HTERT RPE-1 (cell line): ENCODE measurements around the gene OASL.

ENCODE experiments used
- in situ Hi-C: fragments of 300-500 bp; cut with MboI; formaldehyde crosslinking; loops from 4 replicates; pipeline ENCODE4 v1.14.3; 2020; ENCODE audit warnings: low sequenced_read_pairs

The OASL gene

GRCh38 chr12:121015825-121016766, 22.9 kb downstream of the OASL start, which contains the start of gene C12orf43:
TSS of gene C12orf43 (minus strand) at chr12:121016487. CDS start at chr12:121016474, 13 bp downstream.
- in situ Hi-C loops = no loop called here

GRCh38 chr12:121013715-121014114, 25.3 kb downstream of the OASL start:
- in situ Hi-C loops = no loop called here

GRCh38 chr12:121011820-121012219, 27.2 kb downstream of the OASL start:
- in situ Hi-C loops = no loop called here

GRCh38 chr12:121010860-121011259, 28.2 kb downstream of the OASL start:
- in situ Hi-C loops = no loop called here

GRCh38 chr12:121009741-121010140, 29.3 kb downstream of the OASL start:
- in situ Hi-C loops = no loop called here

- in situ Hi-C loops = no loop called here
These were observed 30.5 kb downstream of the OASL start for GRCh38 chr12:121008347-121009098.

GRCh38 chr12:121005346-121005815, 33.7 kb downstream of the OASL start:
- in situ Hi-C loops = no loop called here

- in situ Hi-C loops = no loop called here
These were observed 34.7 kb downstream of the OASL start for GRCh38 chr12:121004253-121004815.

- in situ Hi-C loops = no loop called here
These were observed 35.4 kb downstream of the OASL start for GRCh38 chr12:121003650-121004049.

GRCh38 chr12:121001841-121002483, 37.1 kb downstream of the OASL start:
- in situ Hi-C loops = no loop called here

- in situ Hi-C loops = no loop called here
These were observed 38.0 kb downstream of the OASL start for GRCh38 chr12:121001060-121001459.

- in situ Hi-C loops = no loop called here
These were observed 38.5 kb downstream of the OASL start for GRCh38 chr12:121000530-121000929.

- in situ Hi-C loops = no loop called here
These were observed 39.6 kb downstream of the OASL start for GRCh38 chr12:120999191-121000120.

GRCh38 chr12:120998435-120998834, 40.6 kb downstream of the OASL start:
- in situ Hi-C loops = no loop called here

- in situ Hi-C loops = no loop called here
These were observed 41.6 kb downstream of the OASL start for GRCh38 chr12:120997448-120997847.

GRCh38 chr12:120996133-120996746, 42.8 kb downstream of the OASL start:
- in situ Hi-C loops = no loop called here

- in situ Hi-C loops = no loop called here
These were observed 44.3 kb downstream of the OASL start for GRCh38 chr12:120994589-120995337.

GRCh38 chr12:120994059-120994458, 45.0 kb downstream of the OASL start:
- in situ Hi-C loops = no loop called here

GRCh38 chr12:120993496-120993895, 45.5 kb downstream of the OASL start:
- in situ Hi-C loops = no loop called here
